Progenitor cell of endocrine pancreas (in vitro differentiated cells): ENCODE data around the gene TFEC. TPM values are rescaled to one million over a fixed set of nuclear protein-coding genes. Genes with fewer than 3 reads are reported as not detected.

Experiments used
- DNase-seq: peaks from one replicate; pipeline ENCODE4 v3.0.0; 2021; ENCODE audit warnings: low spot score; ENCODE audit not compliant: unreplicated experiment
- H3K27ac Mint-ChIP-seq: 2 replicates; pipeline ENCODE4 v1.8.0; 2021; ENCODE audit warnings: mild to moderate bottlenecking, moderate library complexity, mixed read lengths
- H3K27me3 Mint-ChIP-seq: 2 replicates; pipeline ENCODE4 v1.8.0; 2021; ENCODE audit warnings: mixed read lengths
- H3K36me3 Mint-ChIP-seq: 2 replicates; pipeline ENCODE4 v1.8.0; 2022; ENCODE audit warnings: mixed read lengths; ENCODE audit not compliant: insufficient read depth
- H3K4me1 Mint-ChIP-seq: 2 replicates; pipeline ENCODE4 v1.8.0; 2021; ENCODE audit warnings: low read depth, mixed read lengths
- H3K4me3 Mint-ChIP-seq: 2 replicates; pipeline ENCODE4 v1.8.0; 2021; ENCODE audit warnings: low read depth, mild to moderate bottlenecking, moderate library complexity, mixed read lengths
- H3K9me3 Mint-ChIP-seq: 2 replicates; pipeline ENCODE4 v1.8.0; 2021; ENCODE audit warnings: low read depth, mixed read lengths
- CTCF ChIP-seq: fragments of 200-600 bp; sonication (generic); IDR thresholded peaks from one replicate; pipeline ENCODE4 v1.5.0; 2021; ENCODE audit warnings: antibody characterized with exemption, mild to moderate bottlenecking; ENCODE audit not compliant: unreplicated experiment
- total RNA-seq: library from RNA; stranded (reverse); gene quantifications from 2 replicates; pipeline ENCODE4 v1.2.1, GENCODE V29; 2021

TFEC gene
- total RNA-seq, 1 donor from 2014 or later: not detected

GRCh38 chr7:115965236-115965635 lies 65.3 kb downstream of the TFEC start:
- no peak for DNase-seq
- H3K36me3 Mint-ChIP-seq: no peaks in the 10 kb centered on the region
- peaks cover 5% of the 10 kb centered on the region for H3K4me1 Mint-ChIP-seq
- H3K27me3 Mint-ChIP-seq: no peaks in the 10 kb centered on the region
- peaks cover 3% of the 10 kb centered on the region for H3K9me3 Mint-ChIP-seq
- no peak overlapping the region for H3K4me3 Mint-ChIP-seq
- H3K27ac Mint-ChIP-seq: no peak overlapping the region
- TF ChIP-seq CTCF: no peak

GRCh38 chr7:115964799-115965198 lies 65.8 kb downstream of the TFEC start:
- no peak overlapping the region for H3K27ac Mint-ChIP-seq

GRCh38 chr7:115962340-115962739 lies 68.2 kb downstream of the TFEC start:
- H3K9me3 Mint-ChIP-seq: peaks cover 6% of the 10 kb centered on the region
- no peak for DNase-seq
- no peaks in the 10 kb centered on the region for H3K36me3 Mint-ChIP-seq
- no peaks in the 10 kb centered on the region for H3K27me3 Mint-ChIP-seq
- no peak overlapping the region for H3K4me3 Mint-ChIP-seq
- no peak for TF ChIP-seq CTCF
- H3K27ac Mint-ChIP-seq: no peak overlapping the region
- peaks cover 1% of the 10 kb centered on the region for H3K4me1 Mint-ChIP-seq

More at GRCh38 chr7:115964799-115965198, 65.8 kb downstream of the TFEC start:
- Mint-ChIP-seq H3K36me3 (no peaks in the 10 kb centered on the region), H3K27me3 (no peaks in the 10 kb centered on the region), H3K4me3 (no peak overlapping the region), H3K4me1 (peaks cover 5% of the 10 kb centered on the region), H3K9me3 (peaks cover 3% of the 10 kb centered on the region)
- TF ChIP-seq CTCF: no peak
- DNase-seq: no peak

- no peak for DNase-seq
- H3K27ac Mint-ChIP-seq: no peak overlapping the region
Observed at GRCh38 chr7:115953592-115954255, 76.8 kb downstream of the TFEC start.

DNA sequence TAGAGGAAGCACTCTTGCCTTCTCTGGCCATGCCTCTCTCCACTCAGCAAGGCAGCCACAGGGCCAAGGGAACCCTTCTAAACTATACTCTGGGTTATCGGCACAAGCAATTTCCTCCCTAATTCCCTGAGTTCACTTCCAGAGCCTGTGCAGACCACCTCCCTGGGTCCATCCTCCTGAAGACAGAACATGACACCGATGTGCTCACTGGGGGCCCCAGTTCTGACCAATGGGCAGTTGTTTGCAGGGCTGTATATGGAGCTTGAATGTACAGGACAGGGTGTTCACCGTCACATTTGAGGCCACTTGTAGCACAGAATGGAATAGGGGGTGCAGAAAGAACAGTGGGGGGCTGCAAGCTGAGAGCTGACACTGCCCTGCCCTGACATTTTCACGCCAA lies 77.7 kb downstream of the TFEC start:
- Mint-ChIP-seq H3K27ac (no peak overlapping the region), H3K4me3 (no peak overlapping the region), H3K36me3 (no peaks in the 10 kb centered on the region), H3K27me3 (no peaks in the 10 kb centered on the region), H3K9me3 (no peaks in the 10 kb centered on the region), H3K4me1 (peaks cover 2% of the 10 kb centered on the region)
- no peak for TF ChIP-seq CTCF
- no peak for DNase-seq

More at GRCh38 chr7:115953592-115954255, 76.8 kb downstream of the TFEC start:
- TF ChIP-seq CTCF: no peak
- H3K4me1 Mint-ChIP-seq: peaks cover 2% of the 10 kb centered on the region
- no peaks in the 10 kb centered on the region for H3K27me3 Mint-ChIP-seq
- no peaks in the 10 kb centered on the region for H3K9me3 Mint-ChIP-seq
- no peaks in the 10 kb centered on the region for H3K36me3 Mint-ChIP-seq
- H3K4me3 Mint-ChIP-seq: no peak overlapping the region
